IPS-18c (cell line): ENCODE measurements around the gene FPR2.

ENCODE experiments used
- H3K4me3 ChIP-seq: 2 replicates; pipeline ENCODE4 v1.7.0; 2013; ENCODE audit warnings: low read depth, mild to moderate bottlenecking, low read length, moderate library complexity; ENCODE audit not compliant: insufficient read depth
- H3K9me3 ChIP-seq: one replicate; pipeline ENCODE4 v1.6.1; 2013; ENCODE audit warnings: mild to moderate bottlenecking, low read length, moderate library complexity; ENCODE audit not compliant: control insufficient read depth, insufficient read depth

The FPR2 gene

GRCh38 chr19:51808333-51808986 is 47.5 kb downstream of the FPR2 start:
- no peak overlapping the region for H3K4me3 ChIP-seq
- H3K9me3 ChIP-seq = peaks cover 6% of the 10 kb centered on the region

GRCh38 chr19:51809787-51810186 is 48.8 kb downstream of the FPR2 start:
- Histone ChIP-seq H3K4me3 (no peak overlapping the region), H3K9me3 (peaks cover 5% of the 10 kb centered on the region)

GRCh38 chr19:51810223-51810622 is 49.2 kb downstream of the FPR2 start:
- peaks cover 4% of the 10 kb centered on the region for H3K9me3 ChIP-seq
- H3K4me3 ChIP-seq = no peak overlapping the region

- peaks cover 4% of the 10 kb centered on the region for H3K9me3 ChIP-seq
- no peak overlapping the region for H3K4me3 ChIP-seq
Measured at GRCh38 chr19:51811344-51811743, 50.4 kb downstream of the FPR2 start.

- no peak overlapping the region for H3K4me3 ChIP-seq
- H3K9me3 ChIP-seq = peaks cover 2% of the 10 kb centered on the region
Measured at GRCh38 chr19:51815043-51815442, 54.1 kb downstream of the FPR2 start.

GRCh38 chr19:51816711-51817110 is 55.7 kb downstream of the FPR2 start:
- H3K9me3 ChIP-seq = no peaks in the 10 kb centered on the region
- no peak overlapping the region for H3K4me3 ChIP-seq

- Histone ChIP-seq H3K9me3 (peaks cover 4% of the 10 kb centered on the region), H3K4me3 (no peak overlapping the region)
Measured at GRCh38 chr19:51820011-51820410, 59.0 kb downstream of the FPR2 start.
